CD4-positive, alpha-beta T cell treated with Interleukin-21 for 1 hour (primary cell): ENCODE data around the gene CHD3.

Experiments
- DNase-seq: peaks from one replicate; pipeline ENCODE4 v3.0.0-alpha.2; 2020

CHD3 gene

GRCh38 chr17:7903154-7904103 is 14.8 kb downstream of the CHD3 start:
- DNase-seq, result no peak

- no peak for DNase-seq
Measured at GRCh38 chr17:7909089-7909488, 20.5 kb downstream of the CHD3 start.

GRCh38 chr17:7910281-7910680 is 21.7 kb downstream of the CHD3 start:
- DNase-seq, result no peak

- no peak for DNase-seq
Measured at GRCh38 chr17:7910711-7911110, 22.1 kb downstream of the CHD3 start.

- DNase-seq, result no peak
Measured at GRCh38 chr17:7911116-7911515, 22.5 kb downstream of the CHD3 start.

- peak; percentile 85 for DNase-seq
Measured at GRCh38 chr17:7912927-7913524, 24.4 kb downstream of the CHD3 start.

- DNase-seq, result no peak
Measured at GRCh38 chr17:7915179-7915610, 26.6 kb downstream of the CHD3 start.

- peak; percentile 89 for DNase-seq
Measured at GRCh38 chr17:7915611-7916384, 27.2 kb downstream of the CHD3 start, which contains the start of gene RNF227. Gene RNF227, minus strand, starts transcription at chr17:7916289. Its CDS starts 94 bp downstream, at chr17:7916195.

- DNase-seq, result no peak
Measured at GRCh38 chr17:7916385-7916682, 27.7 kb downstream of the CHD3 start.

GRCh38 chr17:7916808-7917207 is 28.2 kb downstream of the CHD3 start:
- DNase-seq, result no peak

GRCh38 chr17:7922269-7922844 is 33.8 kb downstream of the CHD3 start:
- no peak for DNase-seq

- DNase-seq, result peak; percentile 89
Measured at GRCh38 chr17:7922845-7923628, 34.4 kb downstream of the CHD3 start.

GRCh38 chr17:7927596-7927995 is 39.0 kb downstream of the CHD3 start:
- no peak for DNase-seq

- peak; percentile 68 for DNase-seq
Measured at GRCh38 chr17:7929158-7930023, 40.8 kb downstream of the CHD3 start, which contains the start of gene KCNAB3. Gene KCNAB3, minus strand, starts transcription at chr17:7929856. Its CDS starts 421 bp downstream, at chr17:7929435.

- no peak for DNase-seq
Measured at GRCh38 chr17:7930841-7931631, 42.4 kb downstream of the CHD3 start.

- DNase-seq, result peak; percentile 100
Measured at GRCh38 chr17:7931709-7932482, 43.3 kb downstream of the CHD3 start, which contains the start of the genes CNTROB and TRAPPC1. Gene CNTROB, plus strand, starts transcription at chr17:7932206. Its CDS starts 874 bp downstream, at chr17:7933080. Gene TRAPPC1, minus strand, starts transcription at chr17:7931946. Its CDS starts 117 bp downstream, at chr17:7931829.

- DNase-seq, result no peak
Measured at GRCh38 chr17:7932483-7932891, 43.9 kb downstream of the CHD3 start.

- peak; percentile 30 for DNase-seq
Measured at GRCh38 chr17:7932949-7933348, 44.4 kb downstream of the CHD3 start.

GRCh38 chr17:7935859-7936258 is 47.3 kb downstream of the CHD3 start:
- DNase-seq, result no peak
